NCI-H2107 treated with DMSO at 0.1 percent for 48 hours (cell line): ENCODE measurements around the gene ROM1.
"Not testable (repeated sequence)": the region's sequence is repeated elsewhere in the genome, so short reads cannot be mapped to it uniquely, and the experiment has no call there.

ENCODE experiments used
- DNase-seq: peaks from one replicate; lab custom pipeline; 2025; ENCODE audit not compliant: unreplicated experiment; lab: John Stamatoyannopoulos, UW

The ROM1 gene

DNA sequence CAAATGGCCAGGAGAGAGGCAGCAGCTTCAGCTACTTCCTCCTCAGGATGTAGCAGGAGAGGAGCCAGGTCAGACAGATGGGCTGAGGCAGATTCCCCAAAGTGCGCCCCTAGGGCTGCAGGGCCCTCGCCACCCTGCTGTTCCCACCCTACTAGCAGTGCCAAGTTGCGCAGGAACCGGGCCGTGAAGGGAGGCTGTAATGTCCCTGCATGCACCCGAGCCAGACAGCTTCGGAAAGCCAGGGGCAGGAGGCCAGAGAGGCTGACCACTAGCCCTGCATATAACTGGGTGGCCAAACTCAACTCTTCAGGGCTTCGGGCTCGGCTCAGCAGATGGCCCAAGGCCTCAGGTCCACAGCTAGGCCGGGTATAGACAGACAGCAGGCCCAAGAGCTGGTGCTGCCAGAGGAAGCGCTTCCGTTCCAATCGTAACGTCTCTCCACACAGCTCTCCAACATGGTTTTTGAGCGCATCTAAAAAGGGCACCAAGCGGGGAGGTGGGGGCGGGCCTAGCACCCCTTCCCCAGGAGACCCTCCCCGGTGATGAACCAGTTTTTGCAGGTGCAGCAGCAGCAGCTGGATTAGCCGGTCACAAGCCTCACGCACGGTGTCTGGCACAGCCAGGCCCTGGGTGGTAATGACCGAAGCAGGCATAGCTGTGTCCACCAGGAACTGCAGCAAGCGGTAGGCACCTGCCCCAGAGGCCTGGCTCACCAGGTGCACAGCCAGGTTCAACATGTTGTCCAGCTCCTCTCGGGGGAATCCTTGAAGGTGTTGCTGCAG, 35.3 kb downstream of the ROM1 start:
- DNase-seq: no peak

- DNase-seq: no peak
These were observed 35.9 kb downstream of the ROM1 start for GRCh38 chr11:62648967-62649364.

GRCh38 chr11:62649486-62649885, 36.4 kb downstream of the ROM1 start:
- no peak for DNase-seq

GRCh38 chr11:62650283-62650682, 37.2 kb downstream of the ROM1 start:
- not testable (repeated sequence) for DNase-seq

DNA sequence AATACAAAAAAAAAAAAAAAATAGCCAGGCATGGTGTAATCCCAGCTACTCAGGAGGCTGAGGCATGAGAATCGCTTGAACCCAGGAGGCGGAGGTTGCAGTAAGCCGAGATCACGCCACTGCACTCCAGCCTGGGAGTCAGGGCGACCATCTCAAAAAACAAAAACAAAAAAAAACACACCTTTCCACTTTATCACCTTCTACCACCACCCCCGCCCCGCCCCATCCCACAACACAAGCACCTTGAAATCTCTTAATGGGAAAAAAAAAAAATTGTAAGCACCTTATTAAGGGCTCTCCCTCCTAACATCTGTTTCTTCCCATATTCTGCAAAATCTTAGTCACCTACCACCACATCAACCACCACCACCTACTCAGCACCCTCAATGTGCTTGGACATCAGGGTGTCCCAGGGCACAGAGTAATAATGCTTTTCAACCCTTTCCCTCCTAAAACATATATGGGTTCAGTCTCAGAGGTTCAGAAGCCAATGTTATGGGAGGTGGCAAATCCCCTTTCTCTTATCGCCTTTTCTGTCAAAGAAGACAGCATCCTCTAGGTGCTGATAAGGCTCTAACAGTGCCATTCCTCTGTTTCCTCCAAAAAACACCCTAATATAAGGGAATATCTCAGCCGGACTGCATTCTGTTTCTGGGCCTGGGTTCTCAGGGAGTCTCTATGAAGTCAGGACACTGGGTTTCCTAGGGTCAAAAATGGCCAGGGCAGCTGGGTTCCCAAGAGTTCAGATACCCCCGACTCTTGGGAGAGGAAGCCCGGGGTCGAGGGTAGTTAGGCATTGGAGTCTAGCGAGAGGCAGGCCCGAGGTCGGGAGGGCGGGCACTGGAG, 39.3 kb downstream of the ROM1 start:
- no peak for DNase-seq

GRCh38 chr11:62654297-62654696, 41.2 kb downstream of the ROM1 start:
- no peak for DNase-seq

- DNase-seq: no peak
These were observed 43.9 kb downstream of the ROM1 start for GRCh38 chr11:62656796-62657429.

DNA sequence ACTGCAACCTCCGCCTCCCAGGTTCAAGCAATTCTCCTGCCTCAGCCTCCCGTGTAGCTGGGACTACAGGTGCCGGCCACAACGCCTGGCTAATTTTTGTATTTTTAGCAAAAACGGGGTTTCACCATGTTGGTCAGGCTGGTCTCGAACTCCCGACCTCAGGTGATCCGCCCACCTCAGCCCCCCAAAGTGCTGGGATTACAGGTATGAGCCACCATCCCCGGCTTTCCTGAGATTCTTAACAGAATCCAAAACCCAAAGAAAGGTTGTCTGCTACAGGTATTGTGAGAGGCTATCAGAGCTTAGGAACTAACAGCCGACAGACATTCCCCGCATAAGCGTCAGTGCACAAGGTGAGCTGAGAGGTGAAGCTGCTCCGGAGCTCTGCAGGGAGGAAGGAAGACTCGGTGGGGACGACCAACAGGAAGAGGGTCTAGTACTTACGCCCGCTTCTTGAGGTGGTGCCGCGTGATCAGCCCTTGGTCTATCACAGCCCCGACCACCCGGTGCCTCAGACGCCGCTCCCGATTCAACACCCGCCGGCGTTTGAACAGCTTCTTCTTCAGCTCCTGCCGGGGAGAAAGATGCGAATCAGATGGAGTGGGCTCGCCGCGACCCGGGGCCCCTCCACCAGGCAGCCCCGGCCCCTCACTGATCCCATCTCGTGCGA, 51.5 kb downstream of the ROM1 start:
- peak; percentile 41 for DNase-seq
